HCT116 (cell line): Measurements from ENCODE around the gene CALML4. TPM values are rescaled to one million over a fixed set of nuclear protein-coding genes. Genes with fewer than 3 reads are reported as not detected.

Source experiments
- ATAC-seq: fragments of 200-7000 bp; cut with Tn5 transposase; 2 replicates; pipeline ENCODE4 v1.9.1; 2020; ENCODE audit warnings: mild to moderate bottlenecking, moderate library complexity
- BruUV-seq: library from RNA; stranded (reverse); fragments of 400-500 nt; replicated peaks from 2 replicates; lab custom pipeline; 2021; lab: Mats Ljungman, UMichigan
- CTCF ChIA-PET: fragments of 300-600 bp; sonication (Branson Sonifier 250); formaldehyde crosslinking; loops from one replicate; lab custom pipeline; 2021; ENCODE audit warnings: antibody characterized with exemption; lab: Charles Lee
- POLR2A ChIA-PET: fragments of 300-600, 350-600 bp; sonication (Branson Sonifier 250); formaldehyde crosslinking; loops from one replicate; lab custom pipeline; 2021; ENCODE audit warnings: antibody characterized with exemption; lab: Charles Lee
- RAD21 ChIA-PET, 2 experiments: fragments of 300-600 bp; sonication (Branson Sonifier 250); formaldehyde crosslinking; loops; one replicate each; lab custom pipeline; 2023; ENCODE audit warnings: low total read pairs in 2 of 2; ENCODE audit not compliant: uncharacterized antibody in 2 of 2, unreplicated experiment in 2 of 2, low non-redundant PET in 1 of 2; lab: Charles Lee
- DNase-seq: peaks from one replicate; pipeline ENCODE4 v3.0.0-alpha.2; 2010; ENCODE audit warnings: low read depth, low spot score
- H2AFZ ChIP-seq: fragments of 200-600 bp; shearing (Covaris generic), sonication (generic); 2 replicates; pipeline ENCODE4 v1.6.1; 2017; ENCODE audit warnings: low read depth, mixed run types, mixed read lengths, antibody characterized with exemption, low read length; ENCODE audit not compliant: poor library complexity, severe bottlenecking
- H3K27ac ChIP-seq: 2 replicates; pipeline ENCODE4 v1.5.1; 2012; ENCODE audit warnings: low read depth, low read length
- H3K27me3 ChIP-seq: fragments of 200-600 bp; sonication (generic); 2 replicates; pipeline ENCODE4 v1.6.1; 2016; ENCODE audit warnings: mixed run types, low read length, mixed read lengths; ENCODE audit not compliant: insufficient read depth
- H3K36me3 ChIP-seq, 2 experiments: fragments of 200-500 bp in 1 of 2; fragments of 200-600 bp in 1 of 2; sonication (Bioruptor generic) in 1 of 2; sonication (generic) in 1 of 2; 2 replicates each; pipeline versions ENCODE4 v1.5.1 to v1.6.1; 2014 to 2016; ENCODE audit warnings: low read length in 2 of 2, inconsistent platforms in 1 of 2, mixed read lengths in 1 of 2, mixed run types in 1 of 2; ENCODE audit not compliant: insufficient read depth in 2 of 2, control insufficient read depth in 1 of 2
- H3K4me1 ChIP-seq, 2 experiments: fragments of 200-600 bp in 1 of 2; sonication (generic) in 1 of 2; 2 replicates each; pipeline versions ENCODE4 v1.5.1 to v1.6.1; 2012 to 2017; ENCODE audit warnings: low read length in 2 of 2, inconsistent platforms in 1 of 2, mild to moderate bottlenecking in 1 of 2, mixed read lengths in 1 of 2, mixed run types in 1 of 2, moderate library complexity in 1 of 2; ENCODE audit not compliant: insufficient read depth in 2 of 2, control insufficient read depth in 1 of 2
- H3K4me2 ChIP-seq: fragments of 200-600 bp; sonication (generic); 2 replicates; pipeline ENCODE4 v1.6.1; 2017; ENCODE audit warnings: mixed run types, low read length, mixed read lengths
- H3K4me3 ChIP-seq, 2 experiments: fragments of 200-600 bp in 1 of 2; sonication (generic) in 1 of 2; replicated peaks in 1 of 2; 2 replicates each; pipeline ENCODE4 v1.5.1; 2011 to 2016; ENCODE audit warnings: low read length in 2 of 2, control low read depth in 1 of 2, low read depth in 1 of 2, mild to moderate bottlenecking in 1 of 2, mixed read lengths in 1 of 2, mixed run types in 1 of 2
- H3K79me2 ChIP-seq: fragments of 200-600 bp; sonication (generic); 2 replicates; pipeline ENCODE4 v1.6.1; 2017; ENCODE audit warnings: mild to moderate bottlenecking, mixed run types, low read length, moderate library complexity, mixed read lengths; ENCODE audit not compliant: insufficient read depth
- H3K9ac ChIP-seq: fragments of 200-600 bp; sonication (generic); 2 replicates; pipeline ENCODE4 v1.6.1; 2016; ENCODE audit warnings: low read length, mixed read lengths
- H3K9me2 ChIP-seq: fragments of 200-600 bp; sonication (generic), shearing (Covaris generic); 2 replicates; pipeline ENCODE4 v1.6.1; 2017; ENCODE audit warnings: mixed run types, mild to moderate bottlenecking, moderate library complexity; ENCODE audit not compliant: insufficient read depth
- H3K9me3 ChIP-seq, 2 experiments: fragments of 200-500 bp in 1 of 2; fragments of 200-600 bp in 1 of 2; sonication (Bioruptor generic) in 1 of 2; sonication (generic) in 1 of 2; 2 replicates each; pipeline ENCODE4 v1.6.1; 2014 to 2017; ENCODE audit warnings: low read length in 2 of 2, mixed read lengths in 2 of 2, inconsistent platforms in 1 of 2, low read depth in 1 of 2, mild to moderate bottlenecking in 1 of 2, mixed run types in 1 of 2, moderate library complexity in 1 of 2; ENCODE audit not compliant: control insufficient read depth in 1 of 2, insufficient read depth in 1 of 2
- H4K20me1 ChIP-seq: fragments of 200-600 bp; sonication (generic), shearing (Covaris generic); 2 replicates; pipeline ENCODE4 v1.6.1; 2017; ENCODE audit warnings: mixed run types, mild to moderate bottlenecking, moderate library complexity; ENCODE audit not compliant: insufficient read depth
- CTCF ChIP-seq, 3 experiments: fragments of 200-600 bp in 1 of 3; sonication (generic) in 1 of 3; IDR thresholded peaks in 2 of 3; conservative IDR thresholded peaks in 1 of 3; 2 replicates each; pipeline ENCODE4 v1.5.1; 2012 to 2017; ENCODE audit warnings: low read depth in 2 of 3, low read length in 2 of 3, antibody characterized with exemption in 1 of 3, borderline replicate concordance in 1 of 3, control low read depth in 1 of 3, mild to moderate bottlenecking in 1 of 3, mixed read lengths in 1 of 3, mixed run types in 1 of 3, moderate library complexity in 1 of 3; ENCODE audit not compliant: insufficient read depth in 1 of 3
- ELF1 ChIP-seq: IDR thresholded peaks from 2 replicates; pipeline ENCODE4 v1.6.1; 2012; ENCODE audit warnings: low read depth, borderline replicate concordance
- EZH2phosphoT487 ChIP-seq: fragments of 200-600 bp; IDR thresholded peaks from 2 replicates; pipeline ENCODE4 v1.6.1; 2018; ENCODE audit warnings: antibody characterized with exemption, borderline replicate concordance
- REST ChIP-seq: IDR thresholded peaks from 2 replicates; pipeline ENCODE4 v1.6.1; 2012; ENCODE audit warnings: low read depth
- SP1 ChIP-seq: IDR thresholded peaks from 2 replicates; pipeline ENCODE4 v1.6.1; 2012; ENCODE audit warnings: low read depth
- SRF ChIP-seq: IDR thresholded peaks from 2 replicates; pipeline ENCODE4 v1.6.1; 2012; ENCODE audit warnings: low read depth
- ZNF274 ChIP-seq: fragments of 200-500 bp; sonication (Bioruptor generic); IDR thresholded peaks from 2 replicates; pipeline ENCODE4 v1.6.1; 2014; ENCODE audit warnings: mild to moderate bottlenecking, low read depth, low read length, inconsistent platforms
- intact Hi-C: fragments of 100-400 bp; cut with micrococcal nuclease; formaldehyde crosslinking; loops from 2 replicates; pipeline ENCODE4 v1.10.0; 2022
- total RNA-seq: library from RNA; stranded (reverse); gene quantifications from one replicate; pipeline ENCODE4 v1.2.1, GENCODE V29; 2021; ENCODE audit not compliant: unreplicated experiment

CALML4 gene
- total RNA-seq, 1 experiment from 2014 or later: 8.5 TPM

GRCh38 chr15:68190048-68190447, 15.1 kb downstream of the CALML4 start:
- no peaks in the 10 kb centered on the region for H3K9me3 ChIP-seq
- H4K20me1 ChIP-seq: no peaks in the 10 kb centered on the region
- no peaks in the 10 kb centered on the region for H3K9me2 ChIP-seq
- no peak overlapping the region for H2AFZ ChIP-seq
- ChIA-PET POLR2A (no interaction called here), CTCF (no interaction called here), RAD21 (no interaction called here)
- ATAC-seq: no peak
- no peak overlapping the region for H3K4me3 ChIP-seq
- no peak overlapping the region for H3K9ac ChIP-seq
- DNase-seq: no peak
- no peak for TF ChIP-seq ELF1
- no peak for TF ChIP-seq REST
- no peak for TF ChIP-seq ZNF274
- no peak for TF ChIP-seq SRF
- TF ChIP-seq CTCF (IDR thresholded peaks at IDR 0.05 in 2 of 3, conservative IDR thresholded peaks at IDR 0.05 in 1 of 3; ENCODE audit: borderline replicate concordance in 1 of 3, insufficient read depth in 1 of 3, low read depth in 2 of 3, low read length in 2 of 3): no peak
- TF ChIP-seq EZH2phosphoT487: no peak
- TF ChIP-seq SP1: no peak
- no peaks in the 10 kb centered on the region for H3K79me2 ChIP-seq
- H3K27ac ChIP-seq: no peak overlapping the region
- no TSS peak for BruUV-seq
- H3K4me2 ChIP-seq: no peak overlapping the region
- peaks cover 14 to 16% of the 10 kb centered on the region in 2 experiments; a peak in 2 of 4 replicates for H3K36me3 ChIP-seq
- no peaks in the 10 kb centered on the region for H3K4me1 ChIP-seq
- intact Hi-C loops: no loop called here
- H3K27me3 ChIP-seq: no peaks in the 10 kb centered on the region
